HG03571 (cell line): ENCODE measurements around the gene LRRC28.

ENCODE experiments used
- ATAC-seq: cut with Tn5 transposase; IDR thresholded peaks from one replicate; pipeline ENCODE4 v1.9.1; 2021; ENCODE audit not compliant: unreplicated experiment

The LRRC28 gene

DNA sequence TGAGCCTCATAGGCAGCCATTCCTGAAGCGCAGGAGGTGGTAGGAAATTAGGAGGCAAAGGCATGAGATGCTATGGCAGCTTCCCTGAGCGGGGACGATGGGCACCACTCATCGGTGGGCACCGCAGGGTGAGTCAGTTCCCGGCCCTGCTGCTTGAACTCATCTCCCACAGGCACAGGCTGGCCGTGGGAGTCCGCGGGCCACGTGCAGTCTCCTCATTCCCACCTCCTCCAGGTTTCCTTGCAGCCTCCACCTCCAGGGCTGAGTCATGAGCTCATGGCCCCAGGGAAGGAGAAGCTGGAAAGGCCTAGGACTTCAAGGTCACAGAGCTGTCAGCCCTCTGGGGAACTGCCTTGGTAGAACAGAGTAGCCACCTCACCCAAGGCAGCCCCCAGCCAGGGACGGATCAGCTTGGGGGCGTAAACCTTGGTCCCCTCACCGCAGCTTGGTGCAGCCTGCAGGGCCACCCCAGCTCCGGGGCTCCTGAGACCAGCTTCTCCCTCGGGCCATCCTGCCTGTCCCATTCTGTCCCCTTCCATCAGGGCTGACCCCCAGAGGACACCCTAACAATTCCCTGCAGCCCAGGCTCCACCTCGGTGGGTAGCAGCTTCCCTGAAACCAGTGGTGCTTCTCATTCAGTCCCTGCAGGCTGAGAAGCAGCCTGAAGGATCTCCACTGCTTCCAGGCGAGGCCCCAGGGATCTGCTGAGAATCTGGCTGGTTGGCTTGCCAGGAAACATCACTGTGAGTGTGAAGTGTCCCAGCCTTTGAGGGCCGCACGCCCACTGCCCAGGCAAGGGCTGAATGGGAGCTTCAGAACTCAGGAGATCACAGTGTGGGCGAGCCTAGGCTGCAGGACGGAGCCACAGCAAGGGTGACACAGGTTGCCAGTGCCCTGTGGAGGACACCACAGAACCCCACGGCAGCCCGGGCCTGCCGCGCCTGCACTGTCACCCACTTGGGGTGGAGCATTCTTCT, 163.8 kb downstream of the LRRC28 start:
- ATAC-seq, result no peak

GRCh38 chr15:99416191-99417188, 165.2 kb downstream of the LRRC28 start:
- ATAC-seq, result no peak

GRCh38 chr15:99421172-99421656, 169.9 kb downstream of the LRRC28 start:
- no peak for ATAC-seq

DNA sequence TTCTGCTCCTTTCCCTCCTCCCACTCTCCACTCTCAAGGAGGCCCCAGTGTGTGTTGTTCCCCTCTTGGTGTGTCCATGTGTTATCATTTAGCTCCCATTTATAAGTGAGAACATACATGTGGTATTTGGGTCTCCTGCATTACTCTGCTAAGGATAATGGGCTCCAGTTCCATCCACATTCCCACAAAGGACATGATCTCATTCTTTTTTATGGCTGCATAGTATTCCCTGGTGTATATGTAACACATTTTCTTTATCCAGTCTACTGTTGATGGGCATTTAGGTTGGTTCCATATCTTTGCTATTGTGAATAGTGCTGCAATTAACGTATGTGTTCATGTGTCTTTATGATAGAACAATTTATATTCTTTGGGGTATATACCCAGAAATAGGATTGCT, 170.5 kb downstream of the LRRC28 start:
- no peak for ATAC-seq

GRCh38 chr15:99423186-99424130, 172.2 kb downstream of the LRRC28 start:
- ATAC-seq, result no peak

- ATAC-seq, result no peak
These were observed 172.9 kb downstream of the LRRC28 start for GRCh38 chr15:99424131-99424571.

GRCh38 chr15:99424978-99425656, 173.8 kb downstream of the LRRC28 start:
- ATAC-seq, result peak; percentile 60

GRCh38 chr15:99425657-99426301, 174.5 kb downstream of the LRRC28 start:
- no peak for ATAC-seq

DNA sequence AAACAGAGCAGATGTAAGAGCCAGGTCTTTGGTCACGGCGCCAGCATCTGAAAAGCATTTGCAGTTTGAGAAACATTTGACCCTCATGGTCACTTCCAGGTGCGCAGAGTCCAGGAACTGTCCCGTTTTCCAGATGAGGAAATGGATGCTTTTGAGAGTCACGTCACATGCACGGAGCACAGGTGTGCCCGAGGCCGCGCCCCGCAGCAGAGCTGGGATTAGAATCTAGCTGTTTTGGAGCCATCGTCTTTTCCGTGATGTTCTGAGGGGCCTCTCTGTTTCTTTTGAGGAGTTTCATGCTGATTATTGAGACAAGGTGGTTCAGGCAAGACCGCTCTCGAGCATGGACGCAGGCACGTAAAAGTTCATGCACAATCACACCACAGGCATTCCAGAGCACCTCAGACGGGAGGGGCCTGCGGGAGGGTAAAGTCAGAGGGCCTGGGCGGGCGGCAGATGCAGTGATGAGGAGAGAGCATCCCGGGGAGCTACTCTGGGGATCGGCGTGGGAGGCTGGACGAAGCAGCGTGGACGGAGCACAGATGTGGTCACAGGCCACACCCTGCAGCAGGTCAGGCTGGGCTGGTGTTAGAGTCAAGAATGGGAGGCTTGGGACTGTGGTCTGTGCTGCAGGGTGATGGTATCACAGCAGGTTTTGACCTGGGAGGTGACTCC, 175.3 kb downstream of the LRRC28 start:
- ATAC-seq, result no peak

- no peak for ATAC-seq
These were observed 175.9 kb downstream of the LRRC28 start for GRCh38 chr15:99427210-99427609.

DNA sequence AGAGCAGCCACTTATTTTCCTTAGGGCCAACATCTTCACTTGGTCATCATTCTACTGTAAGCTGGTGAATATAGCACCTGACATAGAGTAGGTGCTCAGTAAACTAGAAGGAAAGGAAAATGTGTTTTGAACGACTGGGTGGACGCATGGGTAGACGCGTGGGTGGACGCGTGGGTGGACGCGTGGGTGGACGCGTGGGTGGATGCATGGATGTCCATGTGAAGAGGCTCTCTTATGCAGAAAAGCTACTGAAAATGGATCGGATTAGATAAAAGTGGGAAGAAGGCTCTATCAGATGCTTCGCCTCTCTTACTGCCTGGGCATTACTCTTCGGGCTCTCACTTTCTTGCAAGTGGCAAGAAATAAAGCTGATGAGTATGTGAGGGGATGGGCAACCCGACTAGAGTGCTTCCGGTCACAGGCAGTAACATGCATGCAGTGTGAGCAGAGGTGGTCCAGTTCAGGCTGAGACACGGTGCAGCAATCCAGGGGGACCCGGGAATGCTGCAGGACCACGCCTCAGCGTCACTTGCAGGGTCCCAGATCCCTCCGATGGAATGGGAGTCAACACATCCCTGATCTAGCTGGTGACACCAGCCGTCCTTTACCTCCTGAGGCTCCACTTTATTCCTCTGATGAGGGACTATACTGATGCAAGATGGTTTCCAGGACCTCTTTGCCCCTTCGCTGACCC, 176.5 kb downstream of the LRRC28 start:
- ATAC-seq, result no peak

DNA sequence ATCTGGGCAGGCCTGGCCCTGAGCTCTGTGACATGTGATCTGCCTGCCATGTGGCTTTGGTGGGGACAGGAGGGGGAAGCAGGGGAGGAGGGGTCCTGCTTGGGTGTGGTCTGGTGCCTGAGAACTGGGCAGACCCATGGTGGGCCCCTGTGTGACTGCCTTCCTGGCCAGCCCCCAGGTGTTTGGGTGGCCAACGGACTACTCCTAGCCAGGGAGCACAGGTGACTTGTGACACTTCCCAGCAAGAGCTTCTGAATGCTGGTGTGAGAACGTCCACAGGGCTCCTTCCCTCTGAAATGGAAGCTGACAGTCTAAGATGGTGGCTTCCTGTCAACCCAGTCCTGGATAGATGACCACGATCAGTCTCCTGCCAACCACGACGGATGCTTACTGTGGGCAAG, 178.4 kb downstream of the LRRC28 start:
- ATAC-seq, result no peak

DNA sequence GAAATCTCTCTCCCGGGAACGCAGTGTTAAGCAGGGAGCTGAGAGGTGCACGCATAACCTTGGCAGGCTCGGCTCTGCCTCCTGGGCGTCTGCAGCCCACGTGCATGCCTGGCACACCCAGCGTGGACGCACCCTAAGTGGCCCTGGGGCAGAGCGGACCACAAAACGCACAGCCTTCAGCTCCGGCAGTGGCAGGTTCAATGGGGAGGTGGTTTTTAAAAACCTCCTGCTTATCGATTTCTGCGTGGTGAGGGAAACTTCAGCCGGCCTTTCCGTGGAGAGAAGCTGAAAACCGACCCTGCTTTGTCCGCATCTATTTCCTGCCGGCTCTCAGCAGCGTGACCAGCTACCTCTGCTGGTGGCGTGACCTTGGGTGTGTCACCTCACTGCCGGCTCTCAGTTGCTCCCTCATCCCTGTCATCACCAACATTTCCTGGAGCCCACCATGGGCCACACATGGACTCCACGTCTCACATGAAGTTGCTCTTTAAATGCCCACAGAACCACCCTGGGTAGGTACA, 179.7 kb downstream of the LRRC28 start:
- ATAC-seq, result no peak

DNA sequence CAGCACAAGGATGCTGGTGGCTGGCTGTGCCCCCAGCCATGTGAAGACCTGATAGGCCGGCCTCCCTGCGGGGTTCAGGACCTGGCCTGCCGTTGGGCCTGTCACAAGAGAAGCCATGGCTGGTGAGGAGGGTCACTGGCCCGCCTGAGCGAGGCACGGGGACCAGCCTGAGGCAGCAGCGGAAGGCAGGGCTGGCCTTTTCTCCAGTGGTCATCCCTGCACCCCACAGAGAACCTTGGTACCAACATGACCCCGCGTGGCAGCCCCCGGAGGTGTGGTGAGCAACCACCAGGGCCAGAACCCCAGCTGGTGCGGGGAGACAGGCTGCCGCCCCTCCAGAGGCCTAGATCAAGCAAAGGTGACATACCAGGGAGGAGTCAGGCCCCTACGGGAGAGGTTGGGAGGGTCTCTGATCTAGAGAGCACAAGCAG, 180.4 kb downstream of the LRRC28 start:
- no peak for ATAC-seq

DNA sequence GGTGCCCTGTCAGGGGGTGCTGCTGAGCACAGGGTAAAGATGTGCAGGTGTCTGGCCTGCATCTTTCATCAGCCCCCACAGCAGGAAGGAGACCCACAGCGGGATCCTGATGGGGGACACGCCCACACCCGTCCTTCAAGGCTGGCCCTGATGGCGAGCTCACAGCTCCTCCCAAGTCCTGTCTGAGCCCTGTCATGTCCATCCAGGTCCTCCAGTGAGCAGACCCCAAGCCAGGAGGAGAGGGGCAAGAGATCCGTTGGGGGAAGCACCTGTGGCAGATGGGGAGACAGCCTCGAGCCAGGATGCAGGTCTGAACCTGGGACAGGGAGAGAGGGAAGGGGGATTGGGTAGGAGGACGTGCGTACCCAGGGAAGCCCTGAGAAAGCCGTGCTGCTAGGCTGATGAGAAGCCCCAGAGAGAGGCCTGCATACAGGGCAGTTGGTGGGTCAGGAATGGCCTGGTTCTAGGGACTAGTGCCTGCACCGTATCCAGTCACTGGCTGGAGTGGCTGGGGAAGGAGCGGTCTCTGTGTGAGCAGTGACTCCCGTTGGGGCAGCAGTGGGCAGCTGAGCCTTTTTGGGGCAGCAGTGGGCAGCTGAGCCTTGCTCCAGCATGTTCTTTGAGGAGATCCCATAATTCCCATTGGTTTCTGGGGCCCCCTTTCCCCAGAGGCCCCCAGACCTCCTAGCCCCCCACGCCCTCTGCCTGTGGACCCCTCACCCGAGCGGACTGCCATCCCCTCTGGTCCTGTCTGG, 181.2 kb downstream of the LRRC28 start:
- ATAC-seq, result no peak

DNA sequence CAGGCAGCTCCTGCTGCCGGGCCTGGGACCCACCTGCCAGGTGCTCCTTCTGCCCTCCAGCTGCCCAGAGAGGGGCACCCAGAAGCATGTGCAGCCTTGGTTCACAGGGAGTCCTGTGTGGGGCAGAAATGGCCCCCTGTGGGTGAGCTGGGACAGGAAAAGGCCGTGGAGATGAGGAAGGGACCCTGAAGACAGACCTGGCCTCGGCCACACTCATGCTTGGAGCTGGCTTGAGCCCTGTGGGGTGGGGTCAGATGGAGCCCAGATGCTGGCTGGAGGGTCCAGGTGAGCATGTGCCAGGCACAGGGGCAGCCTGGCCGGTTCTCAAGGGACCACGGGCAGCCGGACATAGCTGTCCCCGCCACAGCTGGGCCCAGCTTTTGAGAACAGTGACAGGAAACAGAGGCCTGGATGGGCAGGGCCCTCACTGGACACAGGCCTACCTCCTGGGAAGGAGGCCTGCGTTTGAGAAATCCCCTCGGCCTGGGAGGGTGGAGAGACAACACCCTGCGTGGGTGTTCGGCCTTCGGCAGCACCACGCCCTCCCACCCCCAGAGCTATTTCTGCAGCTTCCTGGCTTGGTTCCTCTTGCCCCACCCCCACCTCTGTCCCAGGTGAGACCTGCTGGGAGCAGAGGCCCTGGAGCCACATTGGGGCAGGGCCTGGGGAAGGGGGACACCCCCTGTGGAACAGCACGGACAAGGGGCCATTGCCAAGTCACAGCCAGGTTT, 181.9 kb downstream of the LRRC28 start:
- no peak for ATAC-seq
